GM10266 (cell line): Measurements from ENCODE around the gene ADGRL3.

Source experiments
- DNase-seq: peaks from one replicate; pipeline ENCODE4 v3.0.0; 2012; ENCODE audit errors: extremely low spot score
- TF ChIP-seq, protein P1 (sequence below): IDR thresholded peaks from 2 replicates; pipeline ENCODE4 v1.5.1; 2012; ENCODE audit warnings: mild to moderate bottlenecking, low read depth; ENCODE audit not compliant: control insufficient read depth, insufficient read depth; ENCODE audit errors: missing control alignments

The ADGRL3 gene

DNA sequence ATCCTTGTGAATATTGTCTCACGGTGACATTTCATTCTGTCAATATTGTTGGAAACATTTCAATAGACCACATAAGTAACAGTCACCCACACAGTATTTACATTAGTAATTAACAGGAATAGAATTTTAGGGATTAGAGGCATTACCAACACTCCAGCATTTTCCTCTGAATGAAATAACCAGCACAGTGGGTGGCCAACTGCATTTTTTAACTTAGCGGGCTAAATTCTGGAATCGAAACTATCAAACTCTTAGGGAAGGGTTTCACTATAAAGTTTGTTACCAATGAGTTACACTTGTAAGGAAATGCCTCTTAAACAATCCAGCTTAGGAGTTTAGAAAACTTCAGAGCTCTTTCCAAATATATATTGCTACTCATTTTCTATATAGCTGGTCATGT, 403.0 kb downstream of the ADGRL3 start:
- TF ChIP-seq, protein P1, sequence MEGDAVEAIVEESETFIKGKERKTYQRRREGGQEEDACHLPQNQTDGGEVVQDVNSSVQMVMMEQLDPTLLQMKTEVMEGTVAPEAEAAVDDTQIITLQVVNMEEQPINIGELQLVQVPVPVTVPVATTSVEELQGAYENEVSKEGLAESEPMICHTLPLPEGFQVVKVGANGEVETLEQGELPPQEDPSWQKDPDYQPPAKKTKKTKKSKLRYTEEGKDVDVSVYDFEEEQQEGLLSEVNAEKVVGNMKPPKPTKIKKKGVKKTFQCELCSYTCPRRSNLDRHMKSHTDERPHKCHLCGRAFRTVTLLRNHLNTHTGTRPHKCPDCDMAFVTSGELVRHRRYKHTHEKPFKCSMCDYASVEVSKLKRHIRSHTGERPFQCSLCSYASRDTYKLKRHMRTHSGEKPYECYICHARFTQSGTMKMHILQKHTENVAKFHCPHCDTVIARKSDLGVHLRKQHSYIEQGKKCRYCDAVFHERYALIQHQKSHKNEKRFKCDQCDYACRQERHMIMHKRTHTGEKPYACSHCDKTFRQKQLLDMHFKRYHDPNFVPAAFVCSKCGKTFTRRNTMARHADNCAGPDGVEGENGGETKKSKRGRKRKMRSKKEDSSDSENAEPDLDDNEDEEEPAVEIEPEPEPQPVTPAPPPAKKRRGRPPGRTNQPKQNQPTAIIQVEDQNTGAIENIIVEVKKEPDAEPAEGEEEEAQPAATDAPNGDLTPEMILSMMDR = no peak
- no peak for DNase-seq

DNA sequence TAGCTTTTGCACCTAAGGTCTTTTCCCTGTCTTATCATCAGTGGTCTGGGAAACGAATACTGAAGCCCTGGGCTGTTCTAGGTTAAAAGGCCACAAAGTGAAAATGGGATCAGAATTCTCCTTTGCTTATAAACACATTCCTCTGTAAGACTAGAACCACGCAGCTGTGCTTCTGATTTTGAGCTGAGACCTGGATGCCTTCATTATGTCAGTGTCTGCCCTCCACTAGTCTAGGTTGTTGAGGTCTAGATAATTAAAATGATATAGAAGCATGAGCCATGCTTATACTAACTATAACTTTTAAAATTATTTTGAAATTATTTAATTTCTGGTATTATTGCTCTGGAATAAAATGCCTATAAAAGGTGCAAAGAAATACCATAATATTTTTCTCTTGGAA, 403.9 kb downstream of the ADGRL3 start:
- TF ChIP-seq, protein P1 = no peak
- DNase-seq = no peak

DNA sequence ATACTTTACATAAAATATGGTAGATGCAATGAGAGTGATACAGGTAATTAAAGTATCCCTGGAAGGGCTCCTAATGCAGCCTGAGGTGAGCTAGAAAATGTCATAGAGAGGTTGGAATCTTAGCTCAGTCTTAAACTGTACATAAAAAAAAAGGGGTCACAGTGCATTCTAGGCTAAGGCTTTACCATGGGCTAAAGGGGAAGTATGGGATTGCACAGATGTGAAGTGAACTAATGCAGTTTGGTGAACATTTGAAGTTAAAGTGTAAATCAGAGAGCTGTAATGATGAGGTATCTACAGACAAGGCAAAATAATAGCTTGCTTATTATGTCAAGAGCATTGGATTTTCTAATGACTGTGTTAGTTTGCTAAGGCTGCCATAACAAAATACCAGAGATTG, 405.9 kb downstream of the ADGRL3 start:
- TF ChIP-seq, protein P1 = no peak
- DNase-seq = no peak

DNA sequence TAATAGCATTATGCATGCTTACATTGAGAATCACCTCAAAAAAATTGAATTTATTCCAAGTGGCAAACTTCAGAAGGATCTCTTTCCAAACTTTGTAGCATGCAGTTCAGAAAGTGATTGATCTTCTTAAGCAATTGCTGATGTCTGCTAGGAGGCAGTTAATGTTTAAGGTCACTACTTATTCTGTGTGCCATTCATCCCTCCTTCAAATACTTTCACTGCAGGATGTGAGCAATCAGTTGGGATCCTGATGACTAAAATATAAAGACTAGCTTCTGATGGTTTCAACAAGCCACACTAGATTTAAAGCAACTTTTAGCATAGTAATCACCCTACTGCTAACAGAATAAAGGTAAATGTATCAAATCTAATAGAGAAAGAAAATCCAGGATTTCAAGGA, 414.1 kb downstream of the ADGRL3 start:
- TF ChIP-seq, protein P1 = no peak
- no peak for DNase-seq

DNA sequence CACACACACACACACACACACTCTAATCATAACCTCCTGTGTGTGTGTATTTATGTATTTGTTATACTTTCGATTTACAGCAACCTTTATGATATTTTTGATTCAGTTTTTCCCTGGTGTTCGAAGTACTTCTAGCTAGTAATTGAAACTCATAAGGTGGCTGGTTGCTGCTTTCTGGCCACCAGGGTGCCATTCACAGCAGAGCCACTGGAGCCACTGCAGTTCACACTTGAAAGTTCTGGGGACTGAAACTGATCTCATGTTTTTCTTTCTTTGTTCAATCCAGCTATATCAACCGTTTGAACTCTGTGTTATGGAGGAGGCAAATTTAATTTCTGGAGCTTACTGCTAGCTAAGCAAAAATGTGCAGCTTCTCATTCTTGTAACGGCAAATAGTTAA, 419.4 kb downstream of the ADGRL3 start:
- TF ChIP-seq, protein P1 = no peak
- DNase-seq = no peak

DNA sequence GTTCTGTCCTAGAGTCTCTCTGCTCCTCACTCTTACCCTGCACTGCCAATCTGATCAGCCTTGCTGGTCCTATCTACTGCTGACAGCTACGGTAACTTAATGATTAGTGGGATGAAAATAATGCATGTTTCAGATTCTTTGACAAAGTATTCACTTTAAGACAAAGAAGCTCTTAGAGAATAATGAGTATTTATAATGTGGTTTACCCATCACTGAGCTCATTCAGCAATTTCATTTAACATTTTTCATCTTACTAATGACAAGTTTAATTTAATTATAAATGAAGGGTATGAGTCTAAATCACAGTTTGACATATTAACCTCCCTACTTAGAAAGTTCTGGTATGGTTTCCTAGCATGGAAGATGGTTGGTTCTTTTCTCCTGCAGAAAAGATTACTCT, 428.2 kb downstream of the ADGRL3 start:
- TF ChIP-seq, protein P1 = no peak
- no peak for DNase-seq

DNA sequence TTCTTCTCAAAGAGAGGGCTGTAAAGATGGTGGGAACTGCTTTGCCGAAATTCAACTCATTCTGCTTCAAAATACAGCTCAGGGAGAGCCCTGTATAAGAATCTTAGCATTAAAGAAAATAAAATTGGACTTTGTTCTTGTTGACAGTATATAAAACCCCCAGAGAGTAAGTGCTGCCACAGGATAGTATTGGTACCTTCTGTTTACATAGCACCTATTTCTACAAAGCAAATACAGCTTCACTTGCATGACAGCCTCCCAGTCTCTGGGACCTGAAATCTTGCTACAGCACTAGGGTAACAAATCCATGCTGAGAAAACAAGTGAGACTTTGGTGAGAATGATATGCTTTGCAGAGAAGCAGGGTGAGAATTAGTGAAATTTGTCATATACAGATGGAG, 428.6 kb downstream of the ADGRL3 start:
- DNase-seq = no peak
- TF ChIP-seq, protein P1 = no peak

DNA sequence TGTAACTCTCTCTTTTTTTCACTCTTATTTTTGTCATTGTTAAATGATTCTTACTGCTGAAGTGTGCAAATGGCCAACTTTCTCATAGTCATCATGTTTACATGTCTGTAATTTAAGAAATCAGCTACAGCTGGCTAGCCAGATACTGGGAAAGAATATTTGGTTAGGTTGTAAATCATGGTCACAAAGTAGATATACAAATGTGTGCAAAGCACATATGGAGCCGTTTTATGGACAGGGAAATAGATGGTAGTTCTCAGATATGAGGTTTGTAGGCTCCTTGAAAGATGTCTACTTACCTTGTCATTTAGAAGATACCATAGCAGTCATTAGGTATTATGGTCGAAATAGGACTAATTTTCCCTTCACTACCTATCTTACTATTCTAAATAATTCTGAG, 430.4 kb downstream of the ADGRL3 start:
- TF ChIP-seq, protein P1 = no peak
- DNase-seq = no peak
